Lower lobe of right lung (tissue), 2 donors: Measurements from ENCODE around the gene PRKRIP1. TPM values are rescaled to one million over a fixed set of nuclear protein-coding genes. Genes with fewer than 3 reads are reported as not detected.
"Not testable (repeated sequence)": the region's sequence is repeated elsewhere in the genome, so short reads cannot be mapped to it uniquely, and the experiment has no call there.

Source experiments
- ATAC-seq, 2 donors: fragments of 200-7000 bp; cut with Tn5 transposase; one replicate each; pipeline ENCODE4 v1.9.1; 2020 to 2022; ENCODE audit warnings: mild to moderate bottlenecking in 2 of 2, moderate library complexity in 2 of 2
- DNase-seq: peaks from one replicate; pipeline ENCODE4 v3.0.0-alpha.2; 2020
- H3K27ac ChIP-seq: fragments of 200-600 bp; one replicate; pipeline ENCODE4 v1.8.0; 2022
- H3K27me3 ChIP-seq: fragments of 200-600 bp; one replicate; pipeline ENCODE4 v1.8.0; 2022; ENCODE audit warnings: low read depth
- H3K36me3 ChIP-seq: fragments of 200-600 bp; one replicate; pipeline ENCODE4 v1.8.0; 2022; ENCODE audit warnings: mild to moderate bottlenecking
- H3K4me1 ChIP-seq: fragments of 200-600 bp; one replicate; pipeline ENCODE4 v1.8.0; 2022
- H3K4me3 ChIP-seq: fragments of 200-600 bp; one replicate; pipeline ENCODE4 v1.8.0; 2022; ENCODE audit warnings: mild to moderate bottlenecking
- H3K9me3 ChIP-seq: fragments of 200-600 bp; one replicate; pipeline ENCODE4 v1.8.0; 2022
- intact Hi-C: fragments of 100-400 bp; cut with DNase I; formaldehyde crosslinking; loops from one replicate; pipeline ENCODE4 v1.11.0; 2022
- long read RNA-seq: library from polyadenylated mRNA; unstranded; transcript quantifications from one replicate; pipeline ENCODE4 v2.0.0, GENCODE V29; 2021
- total RNA-seq: library from RNA; stranded (reverse); fragmentation: NEBNext Ultra II Directional; extraction: Animal tissue kit (Norgen Biotek cat#: 25700); gene quantifications from one replicate; pipeline ENCODE4 v1.2.1, GENCODE V29; 2021
- TF ChIP-seq, protein P1 (sequence below): fragments of 200-600 bp; IDR thresholded peaks from one replicate; pipeline ENCODE4 v1.8.0; 2022; ENCODE audit warnings: antibody characterized with exemption, mild to moderate bottlenecking
- donor health status: DM: no; HTN: yes; CAD: no; lungs with severe emphysema.

PRKRIP1 gene
- 20.3 TPM for total RNA-seq
- long read RNA-seq, transcript PRKRIP1-207 (9 exons, 1,625 nt): minor isoform, 5 of 76 reads
- long read RNA-seq, transcript PRKRIP1-201 (6 exons, 2,159 nt): major isoform, 21 of 76 reads
- long read RNA-seq, partial matches to known transcripts: 15 of 76 reads
- long read RNA-seq, other reads (novel, unspliced or antisense): 31 of 76 reads

GRCh38 chr7:102395873-102396709, at the start of gene PRKRIP1:
Gene PRKRIP1, plus strand, starts transcription at chr7:102396363. Its CDS starts 49 bp downstream, at chr7:102396412.
- DNase-seq (peak; percentile 91), ATAC-seq (peak; percentile 97)
- Histone ChIP-seq H3K27ac (peak within 1 kb of the TSS; percentile 91), H3K9me3 (no peaks in the 10 kb centered on the region), H3K4me1 (peaks cover 15% of the 10 kb centered on the region), H3K4me3 (peak within 1 kb of the TSS; percentile 98), H3K27me3 (no peaks in the 10 kb centered on the region), H3K36me3 (peaks cover 38% of the 10 kb centered on the region)
- TF ChIP-seq, protein P1, sequence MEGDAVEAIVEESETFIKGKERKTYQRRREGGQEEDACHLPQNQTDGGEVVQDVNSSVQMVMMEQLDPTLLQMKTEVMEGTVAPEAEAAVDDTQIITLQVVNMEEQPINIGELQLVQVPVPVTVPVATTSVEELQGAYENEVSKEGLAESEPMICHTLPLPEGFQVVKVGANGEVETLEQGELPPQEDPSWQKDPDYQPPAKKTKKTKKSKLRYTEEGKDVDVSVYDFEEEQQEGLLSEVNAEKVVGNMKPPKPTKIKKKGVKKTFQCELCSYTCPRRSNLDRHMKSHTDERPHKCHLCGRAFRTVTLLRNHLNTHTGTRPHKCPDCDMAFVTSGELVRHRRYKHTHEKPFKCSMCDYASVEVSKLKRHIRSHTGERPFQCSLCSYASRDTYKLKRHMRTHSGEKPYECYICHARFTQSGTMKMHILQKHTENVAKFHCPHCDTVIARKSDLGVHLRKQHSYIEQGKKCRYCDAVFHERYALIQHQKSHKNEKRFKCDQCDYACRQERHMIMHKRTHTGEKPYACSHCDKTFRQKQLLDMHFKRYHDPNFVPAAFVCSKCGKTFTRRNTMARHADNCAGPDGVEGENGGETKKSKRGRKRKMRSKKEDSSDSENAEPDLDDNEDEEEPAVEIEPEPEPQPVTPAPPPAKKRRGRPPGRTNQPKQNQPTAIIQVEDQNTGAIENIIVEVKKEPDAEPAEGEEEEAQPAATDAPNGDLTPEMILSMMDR: no peak
- intact Hi-C loops: no loop called here

DNA sequence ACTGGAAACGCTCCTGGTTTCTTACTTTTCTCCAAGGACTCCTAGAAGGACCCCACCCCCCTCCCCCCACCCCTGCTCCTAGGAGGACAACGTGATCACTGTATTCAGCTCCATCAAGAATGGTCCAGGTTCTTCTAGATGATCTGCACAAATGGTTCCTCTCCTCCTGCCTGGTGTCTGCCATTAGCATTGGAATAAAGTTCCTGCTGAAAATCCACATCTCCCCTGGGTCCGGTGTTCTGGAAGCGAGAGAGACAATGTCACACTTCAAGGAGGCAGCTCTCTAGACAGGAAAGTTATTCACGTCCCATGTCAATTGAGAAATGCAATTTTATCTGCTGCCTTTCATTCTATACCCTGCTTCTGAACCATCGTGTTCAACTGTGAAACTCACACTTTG, 49.2 kb upstream of the PRKRIP1 start:
- H3K36me3 ChIP-seq, DNase-seq, intact Hi-C loops: not testable (repeated sequence)

GRCh38 chr7:102356344-102356743, 39.8 kb upstream of the PRKRIP1 start, which contains the start of gene SPDYE6:
Gene SPDYE6, minus strand, starts transcription at chr7:102356444. Its CDS starts 421 bp downstream, at chr7:102356023.
- H3K4me1 ChIP-seq, intact Hi-C loops, H3K27ac ChIP-seq, H3K27me3 ChIP-seq, DNase-seq, H3K36me3 ChIP-seq, ATAC-seq, H3K9me3 ChIP-seq, H3K4me3 ChIP-seq: not testable (repeated sequence)

More for the DNA sequence above, 49.2 kb upstream of the PRKRIP1 start:
- not testable (repeated sequence) for H3K4me3 ChIP-seq, ATAC-seq, H3K9me3 ChIP-seq, H3K27me3 ChIP-seq, H3K27ac ChIP-seq, H3K4me1 ChIP-seq

DNA sequence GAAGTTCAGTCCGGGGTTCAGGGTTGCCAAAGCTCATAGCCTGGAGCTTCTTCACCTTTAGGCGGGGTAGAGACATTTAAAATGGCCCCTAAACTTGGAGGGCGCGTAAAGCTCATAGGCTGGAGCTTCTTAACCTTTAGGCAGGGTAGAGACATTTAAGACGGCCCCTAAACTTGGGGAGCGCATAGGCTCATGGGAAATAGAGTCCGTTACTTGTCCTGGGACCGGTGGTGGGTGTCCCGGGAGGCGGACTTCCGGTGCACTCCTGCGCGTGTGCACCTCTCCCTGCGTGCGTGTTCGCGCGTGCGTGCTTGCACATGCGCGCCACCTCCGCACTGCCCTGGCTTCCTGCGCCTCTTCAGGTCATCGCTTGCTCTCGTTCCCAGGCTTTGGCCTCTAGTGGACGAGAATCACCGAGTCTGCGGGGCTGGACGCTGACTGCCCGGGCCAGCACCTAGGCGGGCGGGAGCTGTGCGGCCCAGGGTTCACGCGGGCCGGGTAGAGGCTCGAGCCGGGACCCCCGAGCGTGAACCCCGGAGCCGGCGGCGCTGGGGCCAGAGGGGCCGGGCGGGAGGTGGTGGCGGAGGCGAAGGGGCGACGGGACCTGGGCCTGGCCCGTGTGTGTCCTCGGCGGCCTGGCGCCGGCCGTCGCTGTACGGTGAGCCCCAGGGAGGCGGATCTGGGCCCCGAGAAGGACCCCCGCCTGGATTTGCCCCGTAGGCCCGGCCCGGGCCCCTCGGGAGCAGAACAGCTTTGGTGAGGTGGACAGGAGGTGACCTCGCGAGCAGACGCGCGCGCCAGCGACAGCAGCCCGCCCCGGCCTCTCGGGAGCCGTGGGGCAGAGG, 32.4 kb upstream of the PRKRIP1 start:
- DNase-seq (peak; percentile 97), ATAC-seq (peak; percentile 100)
- H3K36me3 ChIP-seq, intact Hi-C loops, H3K27me3 ChIP-seq, H3K9me3 ChIP-seq, H3K4me1 ChIP-seq: not testable (repeated sequence)
- TF ChIP-seq, protein P1: peak; percentile 23
- H3K4me3 ChIP-seq: peak overlapping the region; percentile 74
- H3K27ac ChIP-seq: peak overlapping the region; percentile 83

DNA sequence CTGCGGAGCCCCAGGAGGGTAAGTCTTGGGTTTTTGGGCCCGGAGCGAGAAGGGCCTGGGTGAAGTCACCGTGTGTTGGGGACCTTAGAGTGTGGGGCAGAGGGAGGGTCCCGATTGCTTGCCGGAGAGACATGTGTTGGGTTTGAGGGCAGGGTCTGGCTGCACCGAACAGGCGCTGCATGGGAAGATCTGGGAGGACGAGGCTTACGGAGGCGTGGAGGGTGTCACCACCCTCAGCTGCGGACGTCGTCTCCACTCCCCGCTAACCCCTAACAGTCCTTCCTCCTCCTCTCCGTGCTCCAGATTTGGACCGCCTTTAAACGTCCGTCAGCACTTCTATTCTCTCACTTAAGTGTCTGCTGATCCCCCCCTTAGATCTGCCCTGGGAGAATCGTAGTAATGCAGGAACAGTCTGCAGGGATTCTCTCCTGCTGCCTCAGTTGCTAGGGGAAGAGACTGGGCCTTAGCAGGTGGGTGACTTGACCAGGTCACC, 31.7 kb upstream of the PRKRIP1 start:
- ATAC-seq, DNase-seq, H3K36me3 ChIP-seq, H3K27me3 ChIP-seq, H3K9me3 ChIP-seq, intact Hi-C loops, H3K4me1 ChIP-seq: not testable (repeated sequence)
- Histone ChIP-seq H3K4me3 (peak overlapping the region; percentile 74), H3K27ac (peak overlapping the region; percentile 83)

GRCh38 chr7:102365390-102365789, 30.8 kb upstream of the PRKRIP1 start:
- DNase-seq, H3K4me3 ChIP-seq, H3K27ac ChIP-seq, H3K4me1 ChIP-seq, H3K36me3 ChIP-seq, H3K27me3 ChIP-seq, intact Hi-C loops, ATAC-seq, H3K9me3 ChIP-seq: not testable (repeated sequence)

- H3K27me3 ChIP-seq, ATAC-seq, H3K4me3 ChIP-seq, H3K9me3 ChIP-seq, DNase-seq, intact Hi-C loops, H3K36me3 ChIP-seq, H3K27ac ChIP-seq, H3K4me1 ChIP-seq: not testable (repeated sequence)
These were observed 26.1 kb upstream of the PRKRIP1 start for GRCh38 chr7:102370038-102370437.

DNA sequence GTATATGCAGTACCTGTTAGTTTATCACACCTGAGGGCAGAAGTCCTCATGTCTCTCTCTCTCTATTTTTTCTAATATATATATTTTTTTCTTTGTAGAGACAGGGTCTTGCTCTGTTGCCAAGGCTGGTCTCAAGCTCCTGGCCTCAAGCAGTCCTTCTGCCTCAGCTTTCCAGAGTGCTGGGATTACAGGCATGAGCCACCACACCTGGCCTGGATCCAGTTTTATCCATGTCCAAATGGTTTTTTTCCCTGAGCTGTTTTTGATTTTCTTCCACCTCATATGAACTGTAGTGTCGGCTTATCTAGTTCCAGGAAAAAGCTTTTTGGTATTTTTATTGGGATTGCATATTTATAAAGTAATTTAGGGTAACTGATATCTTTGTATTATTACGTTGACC, 23.4 kb upstream of the PRKRIP1 start:
- H3K4me3 ChIP-seq, H3K27ac ChIP-seq, ATAC-seq, DNase-seq, H3K4me1 ChIP-seq, H3K9me3 ChIP-seq, H3K27me3 ChIP-seq, intact Hi-C loops: not testable (repeated sequence)
- peaks cover 22% of the 10 kb centered on the region for H3K36me3 ChIP-seq
